A549 (cell line): Measurements from ENCODE around the gene OR51D1. TPM values are rescaled to one million over a fixed set of nuclear protein-coding genes. Genes with fewer than 3 reads are reported as not detected.

Experiments used
- ATAC-seq, 2 experiments: fragments of 200-7000 bp in 1 of 2; fragments of >200 bp in 1 of 2; cut with Nextera tagmentation in 1 of 2; cut with Tn5 transposase in 1 of 2; 3 replicates each; pipeline versions ENCODE4 v1.8.0 to v1.9.1; 2018 to 2020; ENCODE audit warnings: mild to moderate bottlenecking in 1 of 2, moderate library complexity in 1 of 2
- CTCF ChIA-PET: fragments of 300-600 bp; sonication (Branson Sonifier 250); formaldehyde crosslinking; extraction: SDS; loops from one replicate; lab custom pipeline; 2021; ENCODE audit warnings: antibody characterized with exemption, inconsistent platforms; lab: Yijun Ruan, JAX
- POLR2A ChIA-PET: fragments of 350-600 bp; formaldehyde crosslinking; extraction: SDS; loops from one replicate; lab custom pipeline; 2021; ENCODE audit warnings: antibody characterized with exemption, inconsistent platforms; lab: Yijun Ruan, JAX
- DNase-seq, 2 experiments: peaks; one replicate each; pipeline versions ENCODE4 v3.0.0 to v3.0.0-alpha.2; 2011 to 2016; ENCODE audit warnings: low read depth in 1 of 2, low spot score in 1 of 2
- FAIRE-seq: peaks from 2 replicates; lab custom pipeline; 2011; peaks lifted over from hg19 to GRCh38; lab: Jason Lieb, UNC
- H3K27ac ChIP-seq, 2 experiments: fragments of >200 bp; sonication (Bioruptor Twin); formaldehyde crosslinking; 3 replicates each; pipeline ENCODE4 v1.5.1; 2016 to 2017
- H3K4me1 ChIP-seq: fragments of >200 bp; sonication (Bioruptor Twin); formaldehyde crosslinking; 3 replicates; pipeline ENCODE4 v1.6.1; 2016
- H3K4me2 ChIP-seq: fragments of >200 bp; sonication (Bioruptor Twin); formaldehyde crosslinking; 3 replicates; pipeline ENCODE4 v1.6.1; 2016
- H3K4me3 ChIP-seq: fragments of >200 bp; sonication (Bioruptor Twin); formaldehyde crosslinking; 3 replicates; pipeline ENCODE4 v1.5.1; 2016
- H3K9me3 ChIP-seq: fragments of >200 bp; sonication (Bioruptor Twin); formaldehyde crosslinking; 3 replicates; pipeline ENCODE4 v1.6.1; 2016
- BCL3 ChIP-seq: fragments of >200 bp; sonication (Bioruptor Twin); formaldehyde crosslinking; IDR thresholded peaks from 3 replicates; pipeline ENCODE4 v1.6.1; 2016
- BHLHE40 ChIP-seq: IDR thresholded peaks from 2 replicates; pipeline ENCODE4 v1.6.1; 2012; ENCODE audit warnings: low read depth, low read length, inconsistent platforms
- CEBPB ChIP-seq, 2 experiments: fragments of >200 bp in 1 of 2; sonication (Bioruptor Twin) in 1 of 2; formaldehyde crosslinking in 1 of 2; IDR thresholded peaks; 2 replicates each; pipeline ENCODE4 v1.6.1; 2012 to 2016
- CHD2 ChIP-seq: fragments of 150-350 bp; IDR thresholded peaks from 2 replicates; pipeline ENCODE4 v1.6.1; 2014; ENCODE audit warnings: low read length; ENCODE audit not compliant: partially characterized antibody
- EHF ChIP-seq: fragments of 250-450 bp; sonication (Bioruptor Pico); IDR thresholded peaks from 2 replicates; pipeline ENCODE4 v1.5.0; 2020; ENCODE audit warnings: mild to moderate bottlenecking
- EP300 ChIP-seq, 2 experiments: fragments of >200 bp; sonication (Bioruptor Twin); formaldehyde crosslinking; IDR thresholded peaks; 2 replicates in 1 of 2; 3 replicates in 1 of 2; pipeline ENCODE4 v1.6.1; 2016 to 2017
- ESRRA ChIP-seq: fragments of 150-350 bp; IDR thresholded peaks from 2 replicates; pipeline ENCODE4 v1.6.1; 2014; ENCODE audit warnings: mild to moderate bottlenecking, low read length, borderline replicate concordance
- FOXS1 ChIP-seq: fragments of 250-450 bp; sonication (Bioruptor Pico); IDR thresholded peaks from 2 replicates; pipeline ENCODE4 v1.5.0; 2020; ENCODE audit warnings: mild to moderate bottlenecking, moderate library complexity
- GATA3 ChIP-seq: IDR thresholded peaks from 2 replicates; pipeline ENCODE4 v1.6.1; 2012; ENCODE audit warnings: borderline replicate concordance
- HOXA7 ChIP-seq: fragments of 250-450 bp; sonication (Bioruptor Pico); IDR thresholded peaks from 2 replicates; pipeline ENCODE4 v1.5.0; 2020; ENCODE audit warnings: mild to moderate bottlenecking, moderate library complexity
- HOXB5 ChIP-seq: fragments of 250-450 bp; sonication (Bioruptor Pico); IDR thresholded peaks from 2 replicates; pipeline ENCODE4 v1.5.0; 2020; ENCODE audit warnings: mild to moderate bottlenecking, moderate library complexity
- JUNB ChIP-seq: fragments of >200 bp; sonication (Bioruptor Twin); formaldehyde crosslinking; IDR thresholded peaks from 2 replicates; pipeline ENCODE4 v1.6.1; 2016
- KDM5A ChIP-seq: fragments of 200-600 bp; sonication (generic); IDR thresholded peaks from 2 replicates; pipeline ENCODE4 v1.6.1; 2016; ENCODE audit warnings: antibody characterized with exemption, mild to moderate bottlenecking
- MAFK ChIP-seq: fragments of 450-650 bp; IDR thresholded peaks from 2 replicates; pipeline ENCODE4 v1.6.1; 2014; ENCODE audit not compliant: partially characterized antibody
- MAZ ChIP-seq: fragments of 150-350 bp; IDR thresholded peaks from 2 replicates; pipeline ENCODE4 v1.6.1; 2014; ENCODE audit warnings: antibody characterized with exemption, low read depth, low read length, borderline replicate concordance
- NFE2L2 ChIP-seq: fragments of 150-350 bp; conservative IDR thresholded peaks from 2 replicates; pipeline ENCODE4 v1.6.1; 2014; ENCODE audit warnings: low read length
- PHF8 ChIP-seq: fragments of 200-600 bp; sonication (generic); IDR thresholded peaks from 2 replicates; pipeline ENCODE4 v1.6.1; 2016; ENCODE audit warnings: low read depth, mild to moderate bottlenecking, antibody characterized with exemption, moderate library complexity, borderline replicate concordance
- POLR2AphosphoS2 ChIP-seq: conservative IDR thresholded peaks from 2 replicates; pipeline ENCODE4 v1.6.1; 2012; ENCODE audit warnings: low read length, improper control_type of control experiment, inconsistent platforms
- RCOR1 ChIP-seq: fragments of 150-350 bp; IDR thresholded peaks from 2 replicates; pipeline ENCODE4 v1.6.1; 2014; ENCODE audit warnings: antibody characterized with exemption, low read length, low read depth
- TP53 ChIP-seq: fragments of 250-450 bp; sonication (Bioruptor Pico); IDR thresholded peaks from 2 replicates; pipeline ENCODE4 v1.5.0; 2021; ENCODE audit warnings: mild to moderate bottlenecking, moderate library complexity
- ZFP36 ChIP-seq: fragments of 450-650 bp; IDR thresholded peaks from 2 replicates; pipeline ENCODE4 v1.6.1; 2014; ENCODE audit warnings: borderline replicate concordance; ENCODE audit not compliant: partially characterized antibody
- WGBS: methylation state at CpG from one replicate; pipeline ENCODE4 v1.1.6; 2017; ENCODE audit errors: missing lambda C conversion rate; 5-methylcytosine and 5-hydroxymethylcytosine counted together
- polyA plus RNA-seq, 4 experiments: library from polyadenylated mRNA; depleted of rRNA in 3 of 4; stranded (reverse); fragments of >200 nt; fragmentation: RNase III in 1 of 4; extraction: RNeasy Plus Mini Kit Qiagen cat#74134 plus additional on column Dnase treatment in 1 of 4; gene quantifications; 2 replicates in 3 of 4; 3 replicates in 1 of 4; pipeline ENCODE4 v1.2.3, GENCODE V29; 2011 to 2017
- TF ChIP-seq, protein P1 (sequence below): fragments of 150-350 bp; IDR thresholded peaks from 2 replicates; pipeline ENCODE4 v1.6.1; 2014; ENCODE audit warnings: low read depth, mild to moderate bottlenecking, low read length
- TF ChIP-seq, protein P2 (sequence below): IDR thresholded peaks from 2 replicates; pipeline ENCODE4 v1.6.1; 2012; ENCODE audit warnings: low read depth, borderline replicate concordance
- TF ChIP-seq, protein P3 (sequence below): IDR thresholded peaks from 2 replicates; pipeline ENCODE4 v1.6.1; 2012

OR51D1 gene
- polyA plus RNA-seq, 2 of the 4 experiments (the other 2 are of a cell fraction) = not detected

- CTCF ChIA-PET = interaction anchor here (1.2 to 2.4 kb wide), 2 partner anchors 7 to 39 kb away, joined by 3 to 10 read pairs; partner anchors contain the start of gene OR51D1
- H3K4me3 ChIP-seq = no peak within 1 kb of the TSS
- TF ChIP-seq RCOR1 = no peak
- no peak for TF ChIP-seq MAFK
- TF ChIP-seq GATA3 = no peak
- TF ChIP-seq MAZ = no peak
- no peak for TF ChIP-seq ESRRA
- TF ChIP-seq HOXA7 (CRISPR knock-in tag) = no peak
- TF ChIP-seq, protein P1, sequence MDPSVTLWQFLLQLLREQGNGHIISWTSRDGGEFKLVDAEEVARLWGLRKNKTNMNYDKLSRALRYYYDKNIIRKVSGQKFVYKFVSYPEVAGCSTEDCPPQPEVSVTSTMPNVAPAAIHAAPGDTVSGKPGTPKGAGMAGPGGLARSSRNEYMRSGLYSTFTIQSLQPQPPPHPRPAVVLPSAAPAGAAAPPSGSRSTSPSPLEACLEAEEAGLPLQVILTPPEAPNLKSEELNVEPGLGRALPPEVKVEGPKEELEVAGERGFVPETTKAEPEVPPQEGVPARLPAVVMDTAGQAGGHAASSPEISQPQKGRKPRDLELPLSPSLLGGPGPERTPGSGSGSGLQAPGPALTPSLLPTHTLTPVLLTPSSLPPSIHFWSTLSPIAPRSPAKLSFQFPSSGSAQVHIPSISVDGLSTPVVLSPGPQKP = no peak
- no peak for TF ChIP-seq EHF (CRISPR knock-in tag)
- TF ChIP-seq PHF8 = no peak
- TF ChIP-seq, protein P2, sequence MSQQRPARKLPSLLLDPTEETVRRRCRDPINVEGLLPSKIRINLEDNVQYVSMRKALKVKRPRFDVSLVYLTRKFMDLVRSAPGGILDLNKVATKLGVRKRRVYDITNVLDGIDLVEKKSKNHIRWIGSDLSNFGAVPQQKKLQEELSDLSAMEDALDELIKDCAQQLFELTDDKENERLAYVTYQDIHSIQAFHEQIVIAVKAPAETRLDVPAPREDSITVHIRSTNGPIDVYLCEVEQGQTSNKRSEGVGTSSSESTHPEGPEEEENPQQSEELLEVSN = no peak
- no peak for TF ChIP-seq CHD2
- no peak for TF ChIP-seq KDM5A
- no peak for TF ChIP-seq CEBPB (IDR thresholded peaks at IDR 0.05)
- no peak for TF ChIP-seq EP300 (IDR thresholded peaks at IDR 0.05)
- TF ChIP-seq BHLHE40 = no peak
- TF ChIP-seq FOXS1 (CRISPR knock-in tag) = no peak
- TF ChIP-seq POLR2AphosphoS2 = no peak
- no peak for TF ChIP-seq HOXB5
- WGBS = 13% methylated on average over 2 of the region's 3 CpGs
- no peaks in the 10 kb centered on the region for H3K9me3 ChIP-seq
- H3K4me2 ChIP-seq = no peak within 1 kb of the TSS
- H3K4me1 ChIP-seq = no peaks in the 10 kb centered on the region
- DNase-seq = no peak
- no peak for ATAC-seq
- POLR2A ChIA-PET = no interaction called here
- H3K27ac ChIP-seq = no peak within 1 kb of the TSS
- FAIRE-seq = no peak
These were observed 6.4 kb downstream of the OR51D1 start, which contains the start of gene OR51E1 for GRCh38 chr11:4643682-4644081. Gene OR51E1, plus strand, starts transcription at chr11:4643982. Its CDS starts 8,545 bp downstream, at chr11:4652527.

GRCh38 chr11:4644233-4644632 is 7.0 kb downstream of the OR51D1 start:
- FAIRE-seq (no peak), ATAC-seq (no peak; a peak in 1 of 6 replicates), DNase-seq (no peak)
- Histone ChIP-seq H3K27ac (no peak overlapping the region), H3K4me3 (no peak overlapping the region), H3K9me3 (no peaks in the 10 kb centered on the region), H3K4me2 (no peak overlapping the region), H3K4me1 (no peaks in the 10 kb centered on the region)
- CTCF ChIA-PET = interaction anchor here (0.8 to 2.4 kb wide), 2 partner anchors 8 to 11 kb away, joined by 3 to 10 read pairs; partner anchors contain the start of gene OR51D1
- 28% methylated on average over 4 of the region's 4 CpGs for WGBS
- POLR2A ChIA-PET = no interaction called here
- TF ChIP-seq ZFP36 = no peak
- TF ChIP-seq NFE2L2 = no peak

DNA sequence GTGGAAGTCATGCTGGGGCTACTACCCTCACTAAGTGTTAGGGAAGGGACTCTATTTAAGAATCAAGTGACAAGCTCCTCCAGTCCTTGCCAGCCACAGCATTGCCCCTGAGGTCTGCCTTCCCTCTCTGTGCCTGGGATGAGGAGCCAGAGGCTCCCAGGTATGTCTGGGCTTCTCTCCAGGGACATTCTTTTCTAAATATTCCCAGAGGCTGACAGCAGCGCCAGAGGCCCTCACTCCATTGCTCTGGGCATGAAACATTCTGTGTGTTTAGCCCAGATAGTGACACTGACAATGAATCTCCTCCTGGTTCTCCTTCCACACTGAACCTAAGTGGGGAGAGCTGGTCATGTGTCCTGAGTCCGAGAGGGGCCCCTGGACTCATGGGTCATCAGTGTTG is 8.7 kb downstream of the OR51D1 start:
- no peak overlapping the region for H3K4me3 ChIP-seq
- 0% methylated on average over 2 of the region's 2 CpGs for WGBS
- ChIA-PET CTCF (interaction anchor here (1.4 to 2.4 kb wide), 2 partner anchors 9 to 38 kb away, joined by 3 to 10 read pairs; partner anchors contain the start of genes OR51D1 and TRIM68), POLR2A (no interaction called here)
- FAIRE-seq = no peak
- no peak overlapping the region for H3K27ac ChIP-seq
- no peaks in the 10 kb centered on the region for H3K4me1 ChIP-seq
- TF ChIP-seq, protein P3, sequence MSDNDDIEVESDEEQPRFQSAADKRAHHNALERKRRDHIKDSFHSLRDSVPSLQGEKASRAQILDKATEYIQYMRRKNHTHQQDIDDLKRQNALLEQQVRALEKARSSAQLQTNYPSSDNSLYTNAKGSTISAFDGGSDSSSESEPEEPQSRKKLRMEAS = no peak
- no peak for TF ChIP-seq BCL3
- TF ChIP-seq ESRRA = no peak
- TF ChIP-seq JUNB = no peak
- TF ChIP-seq ZFP36 = no peak
- no peak for TF ChIP-seq TP53
- DNase-seq = no peak
- ATAC-seq = no peak
- H3K4me2 ChIP-seq = no peak overlapping the region
- no peaks in the 10 kb centered on the region for H3K9me3 ChIP-seq
